Measurements from ENCODE around the gene KY.

Gene KY

DNA sequence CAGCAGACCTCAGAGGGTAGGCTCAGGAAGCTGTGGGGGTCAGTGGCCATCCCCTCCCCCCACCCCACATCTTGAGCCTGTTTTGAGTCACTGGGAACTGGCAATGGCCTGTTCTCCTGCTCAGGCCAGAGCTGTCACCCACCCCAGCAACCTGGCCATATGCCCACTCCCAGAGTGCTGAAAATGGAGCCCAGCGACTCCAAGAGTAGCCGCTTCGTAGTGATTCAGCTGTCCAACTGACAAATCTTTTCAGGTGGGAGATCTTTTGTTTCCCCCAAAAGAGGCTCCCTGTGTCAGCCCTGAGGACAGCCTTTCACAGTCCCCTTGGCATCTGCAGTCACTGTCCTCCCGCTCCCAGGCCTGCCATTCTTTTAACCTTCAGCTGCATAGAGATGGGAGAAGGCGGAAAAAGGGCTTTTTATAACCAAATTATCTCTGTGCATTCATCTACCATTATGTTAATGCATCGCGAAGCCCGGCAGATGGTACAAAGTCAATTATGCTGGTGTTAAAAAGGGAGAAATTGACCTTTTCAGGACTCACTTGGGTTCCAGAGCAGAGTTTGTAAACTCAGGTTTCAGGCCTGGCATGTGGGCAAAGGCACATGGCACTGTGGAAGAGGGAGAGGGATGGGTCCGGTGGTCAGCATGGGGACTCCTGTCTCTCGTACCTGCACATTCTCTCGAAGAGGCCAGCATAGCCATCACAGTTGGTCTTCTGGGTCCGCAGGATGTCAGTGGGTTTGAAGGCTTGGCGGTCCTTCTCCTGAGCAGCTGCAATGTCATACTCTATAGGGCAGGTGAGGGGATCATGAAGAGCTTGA lies 32.1 kb downstream of the KY start:
- no peak for DNase-seq
- Histone ChIP-seq H2BK15ac (ENCODE audit: low read depth, poor library complexity, severe bottlenecking) (no peak overlapping the region), H2BK120ac (ENCODE audit: low read depth, low read length) (no peak overlapping the region), H3K23ac (ENCODE audit: low read length in 2 of 2) (no peak overlapping the region), H3K27ac (ENCODE audit: low read length, poor library complexity, severe bottlenecking) (no peak overlapping the region), H3K27me3 (ENCODE audit: control insufficient read depth in 1 of 2, insufficient read depth in 1 of 2, low read length in 2 of 2) (peaks cover 0 to 4% of the 10 kb centered on the region in 2 experiments), H3K4me2 (ENCODE audit: low read length, poor library complexity, severe bottlenecking) (no peak overlapping the region), H2AK5ac (ENCODE audit: low read length, severe bottlenecking) (no peak overlapping the region), H3K36me3 (ENCODE audit: control insufficient read depth in 1 of 2, insufficient read depth in 2 of 2, low read depth in 1 of 2, low read length in 2 of 2) (peaks cover 0 to 4% of the 10 kb centered on the region in 2 experiments), H2AFZ (ENCODE audit: low read depth, low read length) (no peak overlapping the region), H3K9me3 (ENCODE audit: control insufficient read depth, low read length) (no peaks in the 10 kb centered on the region), H3K4me1 (ENCODE audit: control insufficient read depth, insufficient read depth, low read depth, low read length) (no peaks in the 10 kb centered on the region), H3K14ac (ENCODE audit: low read length in 2 of 2) (no peak overlapping the region), H2BK5ac (ENCODE audit: low read depth, low read length, poor library complexity, severe bottlenecking) (no peak overlapping the region), H3K18ac (ENCODE audit: low read depth in 1 of 2, low read length in 2 of 2) (no peak overlapping the region), H3K4ac (ENCODE audit: low read depth in 1 of 2, low read length in 2 of 2) (no peak overlapping the region), H3K9ac (ENCODE audit: low read length) (no peak overlapping the region), H4K91ac (ENCODE audit: low read length) (no peak overlapping the region), H3K4me3 (ENCODE audit: insufficient read depth in 1 of 2, low read depth in 1 of 2, low read length in 2 of 2) (no peak overlapping the region), H4K8ac (ENCODE audit: low read length) (no peak overlapping the region), H2BK12ac (ENCODE audit: low read length in 2 of 2) (no peak overlapping the region), H3K79me1 (replicated peaks; ENCODE audit: low read length, poor library complexity, severe bottlenecking) (no peaks in the 10 kb centered on the region)
- WGBS, result 92% methylated on average over 10 of the region's 13 CpGs

DNA sequence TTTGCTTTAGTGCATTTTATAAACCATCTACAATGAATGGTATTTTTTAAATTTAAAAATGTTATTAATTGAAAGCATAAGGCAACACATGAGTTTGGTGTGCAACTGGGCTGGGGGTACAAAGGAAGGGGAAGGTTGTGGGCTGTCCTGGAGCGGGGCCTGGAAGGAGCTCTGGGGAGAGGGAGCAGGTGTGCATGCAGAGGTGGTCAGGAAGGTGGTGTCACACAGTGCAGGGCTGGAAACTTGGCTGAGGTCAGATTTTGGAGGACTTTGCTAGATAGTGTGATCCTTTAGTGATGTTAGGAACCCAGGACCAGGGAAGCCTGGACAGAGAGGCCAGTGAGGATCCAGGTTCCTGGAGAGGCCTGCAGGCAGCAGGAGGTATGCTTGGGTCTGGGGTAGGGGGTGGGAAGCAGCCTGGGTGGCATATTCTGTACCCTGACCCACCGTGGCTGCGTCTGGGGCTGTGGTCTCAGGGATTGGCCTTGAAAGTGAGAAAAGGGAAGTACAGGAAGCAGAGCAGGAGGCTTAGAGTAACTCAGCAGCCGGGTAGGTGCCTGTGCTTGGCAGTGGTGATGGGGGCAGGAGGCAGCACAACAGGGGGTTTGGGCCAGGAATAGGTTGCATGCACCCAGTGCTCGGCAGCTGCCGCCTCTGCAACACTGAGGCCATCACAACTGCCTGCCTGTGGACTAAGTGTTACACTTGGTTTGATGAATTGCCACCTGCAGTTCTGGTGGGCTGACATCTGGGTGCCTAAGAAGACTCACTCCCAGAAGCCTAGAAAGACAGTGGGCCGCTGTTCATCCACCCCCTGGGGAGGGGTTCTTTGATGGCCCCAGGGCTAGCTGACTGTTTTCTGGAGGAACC lies 33.0 kb downstream of the KY start:
- Histone ChIP-seq H3K14ac (ENCODE audit: low read length in 2 of 2) (no peak overlapping the region), H3K27ac (ENCODE audit: low read length, poor library complexity, severe bottlenecking) (no peak overlapping the region), H4K8ac (ENCODE audit: low read length) (no peak overlapping the region), H3K9ac (ENCODE audit: low read length) (no peak overlapping the region), H3K23ac (ENCODE audit: low read length in 2 of 2) (no peak overlapping the region), H3K4me3 (ENCODE audit: insufficient read depth in 1 of 2, low read depth in 1 of 2, low read length in 2 of 2) (no peak overlapping the region), H3K4ac (ENCODE audit: low read depth in 1 of 2, low read length in 2 of 2) (no peak overlapping the region), H3K4me1 (ENCODE audit: control insufficient read depth, insufficient read depth, low read depth, low read length) (no peaks in the 10 kb centered on the region), H3K79me1 (replicated peaks; ENCODE audit: low read length, poor library complexity, severe bottlenecking) (no peaks in the 10 kb centered on the region), H2BK5ac (ENCODE audit: low read depth, low read length, poor library complexity, severe bottlenecking) (no peak overlapping the region), H2AFZ (ENCODE audit: low read depth, low read length) (no peak overlapping the region), H2BK15ac (ENCODE audit: low read depth, poor library complexity, severe bottlenecking) (no peak overlapping the region), H3K9me3 (ENCODE audit: control insufficient read depth, low read length) (no peaks in the 10 kb centered on the region), H4K91ac (ENCODE audit: low read length) (no peak overlapping the region), H2BK120ac (ENCODE audit: low read depth, low read length) (no peak overlapping the region), H2BK12ac (ENCODE audit: low read length in 2 of 2) (no peak overlapping the region), H3K4me2 (ENCODE audit: low read length, poor library complexity, severe bottlenecking) (no peak overlapping the region), H3K36me3 (ENCODE audit: control insufficient read depth in 1 of 2, insufficient read depth in 2 of 2, low read depth in 1 of 2, low read length in 2 of 2) (peaks cover 0 to 9% of the 10 kb centered on the region in 2 experiments), H2AK5ac (ENCODE audit: low read length, severe bottlenecking) (no peak overlapping the region), H3K18ac (ENCODE audit: low read depth in 1 of 2, low read length in 2 of 2) (no peak overlapping the region), H3K27me3 (ENCODE audit: control insufficient read depth in 1 of 2, insufficient read depth in 1 of 2, low read length in 2 of 2) (peaks cover 0 to 4% of the 10 kb centered on the region in 2 experiments)
- DNase-seq, result no peak
- 56% methylated on average over 7 of the region's 7 CpGs for WGBS

DNA sequence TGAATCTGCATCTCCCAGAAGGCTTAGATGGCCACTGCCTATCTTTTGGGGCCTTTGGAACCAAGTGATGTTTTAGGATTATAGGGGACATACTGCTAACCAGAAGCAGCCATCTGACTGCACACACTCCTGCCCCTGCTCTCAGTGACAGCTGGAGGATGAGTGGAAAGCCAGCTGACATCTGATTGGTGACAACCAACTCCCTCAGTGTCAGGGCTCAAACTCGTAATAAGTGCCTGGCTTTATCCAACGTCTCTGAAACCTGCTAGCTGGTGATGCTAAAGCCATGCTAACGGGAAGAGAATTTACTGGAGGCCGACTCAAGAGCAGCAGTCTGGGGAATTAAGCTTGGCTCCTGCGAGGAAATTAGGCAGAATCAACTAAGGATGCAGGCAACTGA lies 35.1 kb downstream of the KY start:
- 76% methylated on average over 5 of the region's 5 CpGs for WGBS
- Histone ChIP-seq H2BK120ac (ENCODE audit: low read depth, low read length) (no peak overlapping the region), H3K4me2 (ENCODE audit: low read length, poor library complexity, severe bottlenecking) (no peak overlapping the region)

DNA sequence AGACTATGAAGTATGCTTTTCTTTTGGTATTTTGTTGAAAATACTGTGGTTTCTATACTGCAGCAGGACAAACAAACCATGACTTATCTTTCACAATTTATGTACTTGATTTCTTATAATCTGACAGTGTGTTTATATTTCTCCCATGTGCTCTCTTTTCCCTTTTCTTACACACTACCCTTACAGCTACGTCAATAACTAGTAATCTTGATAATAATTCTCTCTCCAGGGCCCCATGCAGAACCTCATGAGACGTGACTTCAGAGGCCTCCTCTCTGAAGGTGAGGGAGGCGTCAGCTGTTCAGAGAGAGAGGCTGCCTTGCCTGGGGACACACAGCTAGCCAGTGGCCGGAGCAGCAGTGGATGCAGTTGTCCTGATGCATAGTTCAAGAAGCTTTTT lies 35.9 kb downstream of the KY start:
- no peak overlapping the region for H4K8ac ChIP-seq (ENCODE audit: low read length)
- no peak overlapping the region for H3K4me3 ChIP-seq (ENCODE audit: insufficient read depth in 1 of 2, low read depth in 1 of 2, low read length in 2 of 2)
- H4K91ac ChIP-seq (ENCODE audit: low read length), result no peak overlapping the region
- H3K27ac ChIP-seq (ENCODE audit: low read length, poor library complexity, severe bottlenecking), result no peak overlapping the region
- no peaks in the 10 kb centered on the region for H3K9me3 ChIP-seq (ENCODE audit: control insufficient read depth, low read length)
- DNase-seq, result peak; percentile 7
- H3K36me3 ChIP-seq (ENCODE audit: control insufficient read depth in 1 of 2, insufficient read depth in 2 of 2, low read depth in 1 of 2, low read length in 2 of 2), result peaks cover 0 to 9% of the 10 kb centered on the region in 2 experiments
- no peak overlapping the region for H2BK120ac ChIP-seq (ENCODE audit: low read depth, low read length)
- H3K27me3 ChIP-seq (ENCODE audit: control insufficient read depth in 1 of 2, insufficient read depth in 1 of 2, low read length in 2 of 2), result peaks cover 0 to 4% of the 10 kb centered on the region in 2 experiments
- no peak overlapping the region for H3K4me2 ChIP-seq (ENCODE audit: low read length, poor library complexity, severe bottlenecking)
- H3K18ac ChIP-seq (ENCODE audit: low read depth in 1 of 2, low read length in 2 of 2), result no peak overlapping the region
- no peak overlapping the region for H3K14ac ChIP-seq (ENCODE audit: low read length in 2 of 2)
- H2AFZ ChIP-seq (ENCODE audit: low read depth, low read length), result no peak overlapping the region
- H3K79me1 ChIP-seq (replicated peaks; ENCODE audit: low read length, poor library complexity, severe bottlenecking), result no peaks in the 10 kb centered on the region
- H3K4me1 ChIP-seq (ENCODE audit: control insufficient read depth, insufficient read depth, low read depth, low read length), result no peaks in the 10 kb centered on the region
- H3K4ac ChIP-seq (ENCODE audit: low read depth in 1 of 2, low read length in 2 of 2), result no peak overlapping the region
- H2BK5ac ChIP-seq (ENCODE audit: low read depth, low read length, poor library complexity, severe bottlenecking), result no peak overlapping the region
- no peak overlapping the region for H2BK15ac ChIP-seq (ENCODE audit: low read depth, poor library complexity, severe bottlenecking)
- 76% methylated on average over 4 of the region's 4 CpGs for WGBS
- no peak overlapping the region for H3K23ac ChIP-seq (ENCODE audit: low read length in 2 of 2)
- H2AK5ac ChIP-seq (ENCODE audit: low read length, severe bottlenecking), result no peak overlapping the region
- H2BK12ac ChIP-seq (ENCODE audit: low read length in 2 of 2), result no peak overlapping the region
- H3K9ac ChIP-seq (ENCODE audit: low read length), result no peak overlapping the region

More for the DNA sequence above, 35.1 kb downstream of the KY start:
- Histone ChIP-seq H3K27me3 (ENCODE audit: control insufficient read depth in 1 of 2, insufficient read depth in 1 of 2, low read length in 2 of 2) (peaks cover 0 to 4% of the 10 kb centered on the region in 2 experiments), H3K23ac (ENCODE audit: low read length in 2 of 2) (peak overlapping the region in 1 of 2 experiments; percentile 66), H2BK12ac (ENCODE audit: low read length in 2 of 2) (no peak overlapping the region), H3K9me3 (ENCODE audit: control insufficient read depth, low read length) (no peaks in the 10 kb centered on the region), H3K4me1 (ENCODE audit: control insufficient read depth, insufficient read depth, low read depth, low read length) (no peaks in the 10 kb centered on the region), H4K8ac (ENCODE audit: low read length) (no peak overlapping the region), H2AK5ac (ENCODE audit: low read length, severe bottlenecking) (no peak overlapping the region), H3K4me3 (ENCODE audit: insufficient read depth in 1 of 2, low read depth in 1 of 2, low read length in 2 of 2) (no peak overlapping the region), H2BK15ac (ENCODE audit: low read depth, poor library complexity, severe bottlenecking) (no peak overlapping the region), H4K91ac (ENCODE audit: low read length) (no peak overlapping the region), H3K79me1 (replicated peaks; ENCODE audit: low read length, poor library complexity, severe bottlenecking) (no peaks in the 10 kb centered on the region), H3K4ac (ENCODE audit: low read depth in 1 of 2, low read length in 2 of 2) (no peak overlapping the region), H2AFZ (ENCODE audit: low read depth, low read length) (no peak overlapping the region), H3K14ac (ENCODE audit: low read length in 2 of 2) (no peak overlapping the region), H3K27ac (ENCODE audit: low read length, poor library complexity, severe bottlenecking) (no peak overlapping the region), H3K9ac (ENCODE audit: low read length) (no peak overlapping the region), H3K36me3 (ENCODE audit: control insufficient read depth in 1 of 2, insufficient read depth in 2 of 2, low read depth in 1 of 2, low read length in 2 of 2) (peaks cover 0 to 9% of the 10 kb centered on the region in 2 experiments), H3K18ac (ENCODE audit: low read depth in 1 of 2, low read length in 2 of 2) (no peak overlapping the region), H2BK5ac (ENCODE audit: low read depth, low read length, poor library complexity, severe bottlenecking) (no peak overlapping the region)
- DNase-seq, result no peak
